Chondrocyte (in vitro differentiated cells): Measurements from ENCODE around the gene PLD3. TPM values are rescaled to one million over a fixed set of nuclear protein-coding genes. Genes with fewer than 3 reads are reported as not detected.

Experiments
- DNase-seq: peaks from one replicate; pipeline ENCODE4 v3.0.0; 2021; ENCODE audit warnings: mixed read lengths, low spot score
- H3K27ac Mint-ChIP-seq: one replicate; pipeline ENCODE4 v1.8.0; 2021; ENCODE audit warnings: mild to moderate bottlenecking, moderate library complexity, mixed read lengths; ENCODE audit not compliant: unreplicated experiment
- H3K27me3 Mint-ChIP-seq: 2 replicates; pipeline ENCODE4 v1.8.0; 2021; ENCODE audit warnings: low read depth, mixed read lengths
- H3K36me3 Mint-ChIP-seq: 2 replicates; pipeline ENCODE4 v1.8.0; 2021; ENCODE audit warnings: low read depth, mixed read lengths
- H3K4me1 Mint-ChIP-seq: 2 replicates; pipeline ENCODE4 v1.8.0; 2021; ENCODE audit warnings: low read depth, mild to moderate bottlenecking, mixed read lengths
- H3K4me3 Mint-ChIP-seq: one replicate; pipeline ENCODE4 v1.8.0; 2021; ENCODE audit warnings: mild to moderate bottlenecking, moderate library complexity, mixed read lengths; ENCODE audit not compliant: unreplicated experiment
- H3K9me3 Mint-ChIP-seq: 2 replicates; pipeline ENCODE4 v1.8.0; 2021; ENCODE audit warnings: low read depth, mixed read lengths
- total RNA-seq: library from RNA; stranded (reverse); gene quantifications from 3 replicates; pipeline ENCODE4 v1.2.1, GENCODE V29; 2021
- TF ChIP-seq, protein P1 (sequence below): fragments of 200-600 bp; sonication (generic); IDR thresholded peaks from 2 replicates; pipeline ENCODE4 v1.5.0; 2021; ENCODE audit warnings: antibody characterized with exemption, mild to moderate bottlenecking, moderate library complexity

Gene PLD3
- total RNA-seq, 1 donor from 2014 or later: 478 TPM

DNA sequence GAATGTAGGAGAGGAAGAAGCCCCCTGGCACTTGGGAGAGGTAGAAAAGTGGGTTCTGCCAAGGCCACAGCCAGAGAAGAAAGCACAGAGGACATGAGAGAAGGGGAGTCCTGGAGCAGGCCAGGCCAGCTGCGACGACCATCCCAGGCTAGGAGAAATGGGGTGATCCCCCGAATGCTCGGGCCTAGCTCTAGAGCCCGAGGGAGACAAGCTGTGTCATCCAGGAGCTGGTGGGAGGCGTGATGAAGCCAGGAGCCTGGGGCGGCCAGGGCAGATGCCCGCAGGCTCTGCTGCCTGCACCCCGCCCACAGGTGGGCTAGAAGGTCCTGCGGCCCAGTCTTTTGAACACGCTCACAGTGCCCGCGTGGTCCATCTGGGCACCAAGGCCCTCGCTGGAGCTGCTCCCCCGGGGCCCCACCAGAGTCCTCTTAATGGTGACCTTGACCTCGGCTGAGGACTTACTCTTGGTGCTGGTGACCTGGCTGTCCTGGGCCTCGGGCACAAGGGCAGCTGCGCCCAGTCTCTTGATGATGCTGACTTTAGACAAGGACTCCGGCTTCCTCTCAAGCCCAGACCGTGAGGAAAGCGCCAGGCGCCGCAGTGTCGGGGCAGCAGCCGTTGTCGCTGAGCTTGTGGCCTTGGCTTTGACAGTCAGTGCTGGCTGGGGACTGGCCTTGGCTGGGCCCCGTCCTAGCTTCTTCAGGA lies 26.8 kb upstream of the PLD3 start:
- Mint-ChIP-seq H3K27me3 (no peaks in the 10 kb centered on the region), H3K36me3 (peaks cover 43% of the 10 kb centered on the region), H3K4me1 (peaks cover 15% of the 10 kb centered on the region), H3K4me3 (no peak overlapping the region), H3K27ac (no peak overlapping the region), H3K9me3 (no peaks in the 10 kb centered on the region)
- TF ChIP-seq, protein P1, sequence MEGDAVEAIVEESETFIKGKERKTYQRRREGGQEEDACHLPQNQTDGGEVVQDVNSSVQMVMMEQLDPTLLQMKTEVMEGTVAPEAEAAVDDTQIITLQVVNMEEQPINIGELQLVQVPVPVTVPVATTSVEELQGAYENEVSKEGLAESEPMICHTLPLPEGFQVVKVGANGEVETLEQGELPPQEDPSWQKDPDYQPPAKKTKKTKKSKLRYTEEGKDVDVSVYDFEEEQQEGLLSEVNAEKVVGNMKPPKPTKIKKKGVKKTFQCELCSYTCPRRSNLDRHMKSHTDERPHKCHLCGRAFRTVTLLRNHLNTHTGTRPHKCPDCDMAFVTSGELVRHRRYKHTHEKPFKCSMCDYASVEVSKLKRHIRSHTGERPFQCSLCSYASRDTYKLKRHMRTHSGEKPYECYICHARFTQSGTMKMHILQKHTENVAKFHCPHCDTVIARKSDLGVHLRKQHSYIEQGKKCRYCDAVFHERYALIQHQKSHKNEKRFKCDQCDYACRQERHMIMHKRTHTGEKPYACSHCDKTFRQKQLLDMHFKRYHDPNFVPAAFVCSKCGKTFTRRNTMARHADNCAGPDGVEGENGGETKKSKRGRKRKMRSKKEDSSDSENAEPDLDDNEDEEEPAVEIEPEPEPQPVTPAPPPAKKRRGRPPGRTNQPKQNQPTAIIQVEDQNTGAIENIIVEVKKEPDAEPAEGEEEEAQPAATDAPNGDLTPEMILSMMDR: no peak
- DNase-seq: peak; percentile 85

DNA sequence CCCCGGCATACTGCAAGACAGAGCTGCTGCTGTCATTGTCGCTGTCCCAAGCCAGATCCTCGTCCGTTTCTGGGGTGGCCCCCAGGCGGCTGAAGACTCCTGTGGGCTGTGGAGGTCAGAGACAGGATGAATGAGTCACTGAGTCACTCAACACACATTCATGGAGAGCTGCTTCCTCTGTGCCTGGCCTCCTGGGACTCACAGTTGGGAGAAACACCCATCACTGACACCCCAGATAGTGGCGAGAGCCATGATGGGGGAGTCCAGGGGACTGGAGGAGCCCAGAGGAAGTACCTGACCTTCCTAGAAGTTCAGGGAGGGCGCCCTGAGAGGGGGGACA lies 26.3 kb upstream of the PLD3 start:
- DNase-seq: no peak
- Mint-ChIP-seq H3K36me3 (peaks cover 45% of the 10 kb centered on the region), H3K27me3 (no peaks in the 10 kb centered on the region), H3K4me1 (peaks cover 15% of the 10 kb centered on the region), H3K27ac (peak overlapping the region; percentile 22), H3K9me3 (no peaks in the 10 kb centered on the region), H3K4me3 (no peak overlapping the region)
- TF ChIP-seq, protein P1: no peak

DNA sequence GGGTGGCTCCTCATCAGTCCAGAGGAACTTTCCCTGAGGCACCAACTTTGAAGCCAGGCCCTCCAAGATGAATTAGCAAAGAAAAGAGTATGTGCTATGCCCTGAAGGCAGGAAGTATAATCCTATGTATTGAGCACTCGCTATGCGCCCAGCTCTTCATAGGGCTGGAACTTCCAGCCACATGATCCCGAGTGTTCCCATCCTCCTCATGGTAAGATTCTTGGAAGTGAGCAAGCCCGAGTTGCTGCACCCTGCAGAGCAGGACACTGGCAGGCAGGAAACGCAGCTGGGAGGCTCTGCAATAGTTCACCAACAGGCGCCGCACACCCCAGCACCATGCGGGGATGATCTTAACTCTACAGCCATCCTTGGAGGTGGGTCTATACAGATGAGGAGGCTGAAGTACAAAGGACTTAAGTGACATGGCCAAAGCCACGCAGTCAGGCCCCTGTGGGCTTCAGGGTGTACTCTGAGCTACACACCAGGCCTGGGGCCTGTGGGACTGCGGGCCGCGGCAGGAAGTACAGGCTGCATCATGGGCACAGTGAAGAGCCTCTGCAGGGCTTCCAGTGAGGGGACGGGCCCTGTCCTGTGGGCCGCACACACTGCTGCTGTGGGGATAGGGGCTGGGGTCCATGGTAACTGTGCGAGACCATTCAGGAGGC lies 25.4 kb upstream of the PLD3 start:
- Mint-ChIP-seq H3K9me3 (no peaks in the 10 kb centered on the region), H3K4me3 (no peak overlapping the region), H3K4me1 (peaks cover 15% of the 10 kb centered on the region), H3K27ac (peak overlapping the region; percentile 49), H3K36me3 (peaks cover 46% of the 10 kb centered on the region), H3K27me3 (no peaks in the 10 kb centered on the region)
- TF ChIP-seq, protein P1: no peak
- peak; percentile 83 for DNase-seq

DNA sequence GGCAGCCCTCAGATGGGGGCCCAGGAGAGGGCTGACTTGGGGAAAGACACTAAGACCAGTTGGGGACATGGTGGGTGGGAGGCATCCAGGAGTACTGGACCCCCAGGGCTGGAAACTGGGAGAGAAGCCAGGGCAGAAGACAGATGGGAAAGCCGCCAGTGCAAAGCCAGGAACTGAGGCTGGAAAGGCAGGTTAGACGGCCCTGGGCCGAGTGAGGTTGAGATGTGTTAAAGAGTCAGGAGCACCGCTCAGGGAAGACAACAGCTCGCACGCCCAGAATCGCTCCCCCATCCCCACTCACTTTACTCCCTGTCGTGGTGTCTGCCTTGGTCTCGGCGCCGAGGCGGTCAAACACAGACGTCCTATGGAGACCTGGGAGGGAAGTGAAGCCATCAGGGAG lies 24.8 kb upstream of the PLD3 start:
- Mint-ChIP-seq H3K27ac (peak overlapping the region; percentile 49), H3K36me3 (peaks cover 45% of the 10 kb centered on the region), H3K27me3 (no peaks in the 10 kb centered on the region), H3K4me3 (no peak overlapping the region), H3K4me1 (peaks cover 15% of the 10 kb centered on the region), H3K9me3 (no peaks in the 10 kb centered on the region)
- DNase-seq: no peak
- TF ChIP-seq, protein P1: no peak

DNA sequence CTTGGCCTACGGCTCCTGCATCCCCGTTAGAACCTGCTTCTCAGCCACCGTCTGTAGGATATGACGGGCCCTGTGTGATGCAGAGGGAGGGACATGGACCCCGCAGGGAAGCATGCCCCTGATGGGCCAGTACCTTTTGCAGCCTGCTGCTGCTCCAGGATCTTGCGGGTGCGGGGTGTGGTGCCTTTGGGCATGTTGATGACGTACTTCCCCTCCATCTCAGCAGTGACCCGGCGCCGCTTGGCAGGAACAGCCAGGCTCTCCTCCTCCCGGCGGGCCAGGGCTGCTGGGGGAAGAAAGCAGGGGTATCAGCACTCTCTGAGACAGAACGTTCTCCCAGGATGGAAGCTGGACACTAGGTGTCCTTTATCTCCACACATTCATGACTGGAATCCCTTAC lies 22.3 kb upstream of the PLD3 start:
- DNase-seq: no peak
- Mint-ChIP-seq H3K4me3 (no peak overlapping the region), H3K27ac (no peak overlapping the region), H3K9me3 (no peaks in the 10 kb centered on the region), H3K27me3 (no peaks in the 10 kb centered on the region), H3K4me1 (peaks cover 15% of the 10 kb centered on the region), H3K36me3 (peaks cover 47% of the 10 kb centered on the region)
- TF ChIP-seq, protein P1: no peak
